Measurements from ENCODE around the gene PDE4C. TPM values are rescaled to one million over a fixed set of nuclear protein-coding genes. Genes with fewer than 3 reads are reported as not detected.

Gene PDE4C
- total and polyA plus RNA-seq, 10 donors = 0.07 to 7.6 (median 1.8) TPM

- WGBS, 5 donors = 93 to 98% (median 94%) methylated on average over 4 of the region's 4 CpGs
- intact Hi-C loops (cut with DNase I; ENCODE audit: low total_unique reads) = no loop called here
- H3K9me3 ChIP-seq = no peaks in the 10 kb centered on the region
- no peak overlapping the region for H3K4me3 ChIP-seq
- H3K27me3 ChIP-seq (replicated peaks in 1 of 7) = no peaks in the 10 kb centered on the region
- H3K4me1 ChIP-seq = peaks cover 16 to 44% (median 26%) of the 10 kb centered on the region in 6 donors
- peaks cover 0 to 4% (median 0%) of the 10 kb centered on the region in 6 donors for H3K36me3 ChIP-seq
- no peak for DNase-seq
- no peak overlapping the region for H3K27ac ChIP-seq
- no peak for TF ChIP-seq CTCF (IDR thresholded peaks at IDR 0.05 in 8 of 11, conservative IDR thresholded peaks at IDR 0.05 in 3 of 11)
- TF ChIP-seq POLR2A (IDR thresholded peaks at IDR 0.05) = no peak
- TF ChIP-seq POLR2AphosphoS5 (IDR thresholded peaks at IDR 0.05) = no peak
These were observed 36.0 kb downstream of the PDE4C start for GRCh38 chr19:18190278-18190677.

GRCh38 chr19:18185538-18185937, 40.7 kb downstream of the PDE4C start:
- WGBS, 5 donors = 79 to 87% (median 81%) methylated on average over 6 of the region's 6 CpGs
- TF ChIP-seq POLR2AphosphoS5 (IDR thresholded peaks at IDR 0.05) (no peak), POLR2A (IDR thresholded peaks at IDR 0.05) (no peak), CTCF (IDR thresholded peaks at IDR 0.05 in 8 of 11, conservative IDR thresholded peaks at IDR 0.05 in 3 of 11) (no peak)

GRCh38 chr19:18183529-18183928, 42.7 kb downstream of the PDE4C start:
- Histone ChIP-seq H3K4me3 (no peak overlapping the region), H3K4me1 (peaks cover 0 to 40% (median 27%) of the 10 kb centered on the region in 6 donors), H3K9me3 (no peaks in the 10 kb centered on the region), H3K27ac (no peak overlapping the region), H3K27me3 (replicated peaks in 1 of 7) (no peaks in the 10 kb centered on the region), H3K36me3 (peaks cover 0 to 10% (median under 1%) of the 10 kb centered on the region in 6 donors)
- intact Hi-C loops (cut with DNase I; ENCODE audit: low total_unique reads) = no loop called here
- TF ChIP-seq CTCF (IDR thresholded peaks at IDR 0.05 in 8 of 11, conservative IDR thresholded peaks at IDR 0.05 in 3 of 11) (no peak), POLR2AphosphoS5 (IDR thresholded peaks at IDR 0.05) (no peak), POLR2A (IDR thresholded peaks at IDR 0.05) (no peak)
- DNase-seq = no peak

More at GRCh38 chr19:18185538-18185937, 40.7 kb downstream of the PDE4C start:
- no peak for DNase-seq
- no peak overlapping the region for H3K27ac ChIP-seq
- no peaks in the 10 kb centered on the region for H3K36me3 ChIP-seq
- no peaks in the 10 kb centered on the region for H3K9me3 ChIP-seq
- no peaks in the 10 kb centered on the region for H3K27me3 ChIP-seq (replicated peaks in 1 of 7)
- intact Hi-C loops (cut with DNase I; ENCODE audit: low total_unique reads) = no loop called here
- H3K4me1 ChIP-seq = peaks cover 0 to 26% (median 13%) of the 10 kb centered on the region in 6 donors
- no peak overlapping the region for H3K4me3 ChIP-seq

GRCh38 chr19:18179957-18180356, 46.3 kb downstream of the PDE4C start:
- TF ChIP-seq CTCF (IDR thresholded peaks at IDR 0.05 in 8 of 11, conservative IDR thresholded peaks at IDR 0.05 in 3 of 11) (no peak), POLR2AphosphoS5 (IDR thresholded peaks at IDR 0.05) (peak in 1 of 3 donors; percentile 16)
- Histone ChIP-seq H3K9me3 (no peaks in the 10 kb centered on the region), H3K36me3 (peaks cover 0 to 46% (median 36%) of the 10 kb centered on the region in 6 donors), H3K27ac (peak overlapping the region in 7 of 8 donors; percentile 51 to 89 (median 82)), H3K27me3 (replicated peaks in 1 of 7) (no peaks in the 10 kb centered on the region), H3K4me3 (peak overlapping the region in 1 of 8 donors; percentile 6), H3K4me1 (peaks cover 13 to 76% (median 51%) of the 10 kb centered on the region in 6 donors)
- intact Hi-C loops (cut with DNase I; ENCODE audit: low total_unique reads) = no loop called here
- no peak for DNase-seq
- 67 to 75% (median 72%) methylated on average over 5 of the region's 5 CpGs for WGBS, 5 donors
